HG03097 (cell line): ENCODE measurements around the gene CLPTM1L.
"Not testable (repeated sequence)": the region's sequence is repeated elsewhere in the genome, so short reads cannot be mapped to it uniquely, and the experiment has no call there.

ENCODE experiments used
- ATAC-seq: cut with Tn5 transposase; IDR thresholded peaks from one replicate; pipeline ENCODE4 v1.9.1; 2021; ENCODE audit not compliant: unreplicated experiment, low FRiP score

The CLPTM1L gene

DNA sequence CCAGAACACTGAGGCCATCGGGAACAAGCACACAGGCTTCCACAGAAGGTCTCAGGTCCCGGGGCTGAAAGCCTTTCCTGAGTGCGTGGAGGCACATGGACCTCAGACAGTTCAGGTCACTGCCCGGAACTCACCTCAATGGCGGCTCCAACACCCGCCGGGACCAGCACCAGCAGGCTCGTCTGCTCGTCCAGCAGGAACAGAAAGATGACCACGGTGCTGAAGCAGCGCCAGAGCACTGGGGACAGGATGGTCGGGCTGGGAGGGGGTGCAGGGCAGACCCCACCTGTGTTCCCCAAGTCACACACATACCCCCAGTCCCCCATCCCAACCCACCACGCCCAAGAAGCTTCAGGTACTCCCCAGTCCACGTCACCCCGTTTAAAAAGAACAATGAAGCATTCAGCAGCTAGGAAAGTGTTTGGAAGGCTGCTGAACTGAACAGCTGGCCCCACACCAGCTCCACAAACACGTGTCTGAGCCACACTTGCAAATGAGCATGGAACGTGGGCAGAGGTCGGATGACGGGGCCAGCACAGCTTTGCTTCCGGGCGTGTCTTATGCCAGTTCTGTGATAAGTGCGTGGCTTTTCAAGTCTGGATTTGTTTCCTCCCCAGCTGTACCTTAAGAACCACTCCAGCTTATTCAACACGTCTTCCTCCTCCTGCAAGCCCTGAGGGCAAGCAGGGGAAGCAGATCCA, 14.6 kb downstream of the CLPTM1L start:
- no peak for ATAC-seq

DNA sequence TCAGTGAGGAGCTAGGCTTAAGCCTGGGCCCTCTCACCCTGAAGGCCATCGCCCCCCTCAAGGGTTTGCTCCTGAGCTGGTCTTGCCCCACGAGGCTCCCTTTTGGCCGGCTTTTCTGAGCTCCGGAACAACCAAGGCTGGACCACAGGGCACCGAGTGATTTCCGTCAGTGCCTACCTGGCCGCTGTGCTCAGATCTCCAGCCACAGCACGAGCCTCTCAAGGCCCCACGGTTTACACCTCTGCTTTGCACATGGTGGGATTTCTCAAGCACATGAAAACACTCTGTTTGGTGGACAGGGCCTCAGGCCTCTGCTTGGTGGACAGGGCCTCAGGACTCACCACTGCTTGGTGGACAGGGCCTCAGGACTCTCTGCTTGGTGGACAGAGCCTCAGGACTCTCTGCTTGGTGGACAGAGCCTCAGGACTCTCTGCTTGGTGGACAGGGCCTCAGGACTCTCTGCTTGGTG, 15.8 kb downstream of the CLPTM1L start:
- no peak for ATAC-seq

DNA sequence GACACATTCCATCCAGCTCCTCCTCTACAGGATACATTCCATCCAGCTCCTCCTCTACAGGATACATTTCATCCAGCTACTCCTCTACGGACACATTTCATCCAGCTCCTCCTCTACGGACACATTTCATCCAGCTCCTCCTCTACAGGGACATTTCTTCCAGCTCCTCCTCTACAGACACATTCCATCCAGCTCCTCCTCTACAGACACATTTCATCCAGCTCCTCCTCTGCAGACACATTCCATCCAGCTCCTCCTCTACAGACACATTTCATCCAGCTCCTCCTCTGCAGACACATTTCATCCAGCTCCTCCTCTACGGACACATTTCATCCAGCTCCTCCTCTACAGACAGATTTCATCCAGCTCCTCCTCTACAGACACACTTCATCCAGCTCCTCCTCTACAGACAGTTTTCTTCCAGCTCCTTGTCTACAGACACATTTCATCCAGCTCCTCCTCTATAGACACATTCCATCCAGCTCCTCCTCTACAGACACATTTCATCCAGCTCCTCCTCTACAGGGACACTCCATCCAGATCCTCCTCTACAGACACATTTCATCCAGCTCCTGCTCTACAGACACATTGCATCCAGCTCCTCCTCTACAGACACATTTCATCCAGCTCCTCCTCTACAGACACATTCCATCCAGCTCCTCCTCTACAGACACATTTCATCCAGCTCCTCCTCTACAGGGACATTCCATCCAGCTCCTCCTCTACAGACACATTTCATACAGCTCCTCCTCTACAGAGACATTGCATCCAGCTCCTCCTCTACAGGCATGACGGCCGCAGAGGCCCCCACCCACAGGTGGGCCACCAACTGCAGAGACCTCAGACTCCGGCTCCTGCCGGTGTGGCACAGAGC, 16.4 kb downstream of the CLPTM1L start:
- not testable (repeated sequence) for ATAC-seq

DNA sequence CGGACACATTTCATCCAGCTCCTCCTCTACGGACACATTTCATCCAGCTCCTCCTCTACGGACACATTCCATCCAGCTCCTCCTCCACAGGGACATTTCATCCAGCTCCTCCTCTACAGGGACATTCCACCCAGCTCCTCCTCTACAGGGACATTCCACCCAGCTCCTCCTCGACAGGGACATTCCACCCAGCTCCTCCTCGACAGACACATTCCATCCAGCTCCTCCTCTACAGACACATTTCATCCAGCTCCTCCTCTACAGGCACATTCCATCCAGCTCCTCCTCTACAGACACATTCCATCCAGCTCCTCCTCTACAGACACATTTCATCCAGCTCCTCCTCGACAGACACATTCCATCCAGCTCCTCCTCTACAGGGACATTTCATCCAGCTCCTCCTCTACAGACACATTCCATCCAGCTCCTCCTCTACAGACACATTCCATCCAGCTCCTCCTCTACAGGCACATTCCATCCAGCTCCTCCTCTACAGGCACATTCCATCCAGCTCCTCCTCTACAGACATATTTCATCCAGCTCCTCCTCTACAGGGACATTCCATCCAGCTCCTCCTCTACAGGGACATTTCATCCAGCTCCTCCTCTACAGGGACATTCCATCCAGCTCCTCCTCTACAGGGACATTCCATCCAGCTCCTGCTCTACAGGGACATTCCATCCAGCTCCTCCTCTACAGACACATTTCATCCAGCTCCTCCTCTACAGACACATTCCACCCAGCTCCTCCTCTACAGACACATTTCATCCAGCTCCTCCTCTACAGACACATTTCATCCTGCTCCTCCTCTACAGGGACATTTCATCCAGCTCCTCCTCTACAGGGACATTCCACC, 17.8 kb downstream of the CLPTM1L start:
- ATAC-seq, result not testable (repeated sequence)

DNA sequence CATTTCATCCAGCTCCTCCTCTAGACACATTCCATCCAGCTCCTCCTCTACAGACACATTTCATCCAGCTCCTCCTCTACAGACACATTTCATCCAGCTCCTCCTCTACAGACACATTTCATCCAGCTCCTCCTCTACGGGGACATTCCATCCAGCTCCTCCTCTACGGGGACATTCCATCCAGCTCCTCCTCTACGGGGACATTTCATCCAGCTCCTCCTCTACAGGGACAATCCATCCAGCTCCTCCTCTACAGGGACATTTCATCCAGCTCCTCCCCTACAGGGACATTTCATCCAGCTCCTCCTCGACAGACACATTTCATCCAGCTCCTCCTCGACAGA, 18.4 kb downstream of the CLPTM1L start:
- ATAC-seq, result not testable (repeated sequence)

DNA sequence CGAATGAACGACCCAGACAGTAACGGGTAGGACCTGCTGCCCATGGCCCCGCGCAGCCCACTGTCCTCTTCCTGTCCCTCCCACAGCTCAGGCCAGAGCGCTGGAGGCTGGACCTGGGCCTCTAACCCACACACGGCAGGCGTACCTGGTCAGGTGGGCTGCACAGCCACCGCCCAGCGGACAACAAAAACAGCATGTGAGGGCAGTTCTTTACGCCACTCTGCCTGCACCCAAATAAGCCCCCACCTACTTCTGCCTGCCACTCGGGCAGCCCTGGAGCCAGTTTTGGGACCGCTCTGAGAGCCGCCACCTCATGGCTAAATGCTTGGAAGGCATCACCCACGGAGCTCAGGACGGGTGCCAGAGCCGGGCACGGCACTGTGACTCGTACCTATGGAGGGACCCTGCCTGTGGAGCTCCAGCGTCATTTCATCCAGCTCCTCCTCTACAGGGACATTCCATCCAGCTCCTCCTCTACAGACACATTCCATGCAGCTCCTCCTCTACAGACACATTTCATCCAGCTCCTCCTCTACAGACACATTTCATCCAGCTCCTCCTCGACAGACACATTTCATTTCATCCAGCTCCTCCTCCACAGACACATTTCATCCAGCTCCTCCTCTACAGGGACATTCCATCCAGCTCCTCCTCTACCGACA, 18.9 kb downstream of the CLPTM1L start:
- ATAC-seq, result no peak

DNA sequence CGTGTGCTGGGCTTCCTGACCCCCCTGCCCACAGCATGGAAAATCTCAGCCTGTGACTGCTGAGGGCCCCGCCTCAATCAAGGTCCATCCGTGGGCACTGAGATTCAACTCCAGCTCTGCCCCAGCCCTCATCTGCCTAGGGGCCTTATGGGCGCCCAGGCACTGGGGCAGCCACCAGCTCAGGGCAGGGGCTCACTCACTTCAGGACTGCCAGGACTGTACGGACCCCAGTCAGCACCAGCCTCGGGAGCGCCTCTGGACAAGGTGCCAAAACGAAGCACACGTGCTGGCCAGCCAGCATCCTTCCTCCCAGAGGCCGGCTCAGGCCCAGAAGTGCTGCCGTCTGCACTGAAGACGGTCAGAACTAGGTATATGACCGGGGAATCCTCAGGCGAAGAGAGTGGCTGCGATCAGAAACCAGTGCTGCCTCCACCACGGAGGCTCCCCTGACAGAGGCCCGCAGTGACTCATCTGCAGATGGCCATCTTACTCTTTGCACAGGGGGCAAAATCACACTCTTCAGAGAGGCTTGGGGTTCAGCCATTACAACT, 19.6 kb downstream of the CLPTM1L start:
- no peak for ATAC-seq

DNA sequence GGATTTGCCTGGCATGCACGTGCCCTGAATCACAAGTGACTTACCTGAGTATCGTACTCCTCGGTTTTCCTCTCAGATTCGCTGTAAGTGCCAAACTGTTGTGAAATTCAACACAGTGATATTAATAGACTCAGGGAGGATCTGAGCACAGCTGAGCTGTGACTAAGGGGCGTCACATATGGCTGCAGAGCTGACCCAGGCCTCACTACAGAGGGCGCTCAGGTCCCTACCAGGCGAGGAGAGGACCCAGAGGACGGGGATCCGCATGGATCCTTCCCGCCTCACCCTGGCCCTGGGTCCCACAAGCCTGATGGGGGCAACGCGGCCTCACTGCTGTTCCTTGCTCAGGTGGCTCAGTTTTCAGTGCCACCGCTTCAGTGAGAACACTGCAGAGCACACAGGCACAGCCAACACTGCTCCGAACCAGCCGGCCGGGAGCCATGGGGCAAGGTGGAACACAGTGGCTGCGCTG, 20.1 kb downstream of the CLPTM1L start:
- ATAC-seq, result no peak

DNA sequence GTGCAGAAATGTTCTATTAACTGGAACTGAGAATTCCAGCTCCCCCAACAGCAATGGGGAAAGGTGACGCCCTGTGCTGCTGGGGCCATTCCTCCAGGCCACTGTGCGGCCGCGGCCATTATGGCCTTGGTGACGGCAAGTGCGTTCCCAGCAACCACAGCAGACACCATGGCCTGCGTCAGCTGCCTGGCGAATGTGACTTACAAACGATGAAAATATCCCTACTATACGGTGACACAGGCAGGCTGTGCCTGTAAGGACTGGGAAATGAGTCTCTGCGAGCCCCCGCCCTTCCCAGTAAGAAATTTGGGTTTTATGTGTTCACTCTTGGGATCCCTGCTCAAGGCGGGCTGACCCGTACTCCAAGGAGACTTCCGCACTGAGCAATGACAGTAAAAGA, 20.6 kb downstream of the CLPTM1L start:
- ATAC-seq, result no peak

DNA sequence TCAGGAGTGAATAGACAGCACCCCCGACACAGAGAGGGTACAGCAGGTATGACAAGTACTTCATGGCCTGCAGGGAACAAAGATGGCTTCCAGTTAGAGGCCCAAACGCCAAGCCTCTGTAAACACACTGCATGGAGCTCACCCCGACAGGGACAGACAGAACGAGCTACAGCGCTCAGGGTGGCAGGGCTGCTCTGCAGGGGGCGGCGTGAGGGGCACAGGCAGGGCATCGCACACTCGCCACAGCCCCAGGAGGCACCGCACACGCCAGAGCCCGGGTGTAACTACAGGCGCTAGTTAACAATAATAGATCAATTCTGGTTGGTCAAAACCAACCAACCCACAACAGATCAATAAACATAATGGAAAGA, 21.1 kb downstream of the CLPTM1L start:
- no peak for ATAC-seq

DNA sequence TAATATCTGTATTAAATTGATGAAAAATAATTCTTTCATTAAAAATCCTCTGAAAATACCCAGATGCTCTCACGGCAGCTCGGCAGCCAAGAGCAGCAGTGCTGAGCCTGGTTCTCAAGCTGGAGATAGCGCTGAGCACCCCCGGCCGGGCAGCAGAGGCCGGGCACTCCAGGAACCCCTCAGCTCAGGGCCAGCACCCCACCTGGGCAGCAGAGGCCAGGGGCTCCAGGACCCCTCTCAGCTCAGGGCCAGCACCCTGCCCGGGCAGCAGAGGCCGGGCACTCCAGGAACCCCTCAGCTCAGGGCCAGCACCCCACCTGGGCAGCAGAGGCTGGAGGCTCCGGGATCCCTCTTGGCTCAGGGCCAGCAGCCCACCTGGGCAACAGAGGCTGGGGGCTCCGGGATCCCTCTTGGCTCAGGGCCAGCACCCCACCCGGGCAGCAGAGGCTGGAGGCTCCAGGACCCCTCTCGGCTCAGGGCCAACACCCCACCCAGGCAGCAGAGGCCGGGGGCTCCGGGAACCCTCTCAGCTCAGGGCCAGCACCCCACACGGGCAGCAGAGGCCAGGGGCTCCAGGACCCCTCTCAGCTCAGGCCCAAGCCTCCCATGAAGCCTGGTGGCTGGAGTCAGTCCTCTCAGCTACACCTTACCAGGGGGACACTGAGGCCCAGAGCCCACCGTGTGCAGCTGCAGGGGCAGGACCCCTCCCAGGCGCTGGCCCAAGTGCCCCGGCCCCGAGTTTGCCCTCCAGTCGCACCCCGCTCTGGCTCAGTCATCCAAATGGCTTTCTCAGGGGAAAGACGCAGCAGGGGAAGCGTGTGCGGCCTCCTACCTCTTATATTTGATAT, 21.7 kb downstream of the CLPTM1L start:
- ATAC-seq, result no peak

DNA sequence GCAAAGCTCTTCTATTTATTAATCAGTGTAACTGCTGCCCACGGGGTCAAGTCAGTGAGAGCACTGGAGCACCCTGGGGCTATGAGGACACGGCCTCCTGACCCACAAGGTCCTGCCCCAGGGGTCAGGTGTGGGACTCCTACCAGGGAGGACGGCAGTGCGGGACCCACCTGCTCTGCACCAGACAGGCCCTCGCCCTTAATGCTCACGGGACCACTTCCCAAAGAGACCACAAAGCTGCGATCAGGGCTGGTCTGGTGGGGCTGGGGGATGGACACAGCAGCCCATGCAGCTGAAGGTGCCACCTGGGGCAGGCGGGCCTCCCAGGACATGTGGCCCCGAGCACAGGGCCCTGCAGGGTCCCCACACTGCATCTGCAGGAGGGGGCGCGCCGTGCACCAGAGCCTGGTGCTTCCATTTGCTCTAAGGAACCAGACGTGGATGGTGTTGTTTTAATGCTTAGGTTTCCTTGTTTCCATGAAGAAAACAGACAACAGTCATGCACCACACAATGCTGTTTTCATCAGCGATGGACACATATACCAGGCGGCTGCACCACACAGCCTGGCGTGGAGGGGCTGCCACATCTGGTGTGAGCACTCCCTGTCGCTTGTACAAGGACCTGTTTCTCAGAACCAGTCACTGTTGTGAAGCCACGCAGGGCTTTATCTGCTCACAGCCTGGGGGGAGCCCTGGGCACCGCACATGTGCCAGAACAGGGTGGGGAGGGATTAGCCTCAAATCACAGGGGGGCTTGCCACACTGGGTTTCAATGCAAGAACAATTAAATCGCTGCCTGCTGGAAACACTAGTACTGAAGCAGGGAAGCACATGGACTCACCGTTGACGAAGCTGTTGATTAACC, 22.6 kb downstream of the CLPTM1L start:
- ATAC-seq, result no peak

DNA sequence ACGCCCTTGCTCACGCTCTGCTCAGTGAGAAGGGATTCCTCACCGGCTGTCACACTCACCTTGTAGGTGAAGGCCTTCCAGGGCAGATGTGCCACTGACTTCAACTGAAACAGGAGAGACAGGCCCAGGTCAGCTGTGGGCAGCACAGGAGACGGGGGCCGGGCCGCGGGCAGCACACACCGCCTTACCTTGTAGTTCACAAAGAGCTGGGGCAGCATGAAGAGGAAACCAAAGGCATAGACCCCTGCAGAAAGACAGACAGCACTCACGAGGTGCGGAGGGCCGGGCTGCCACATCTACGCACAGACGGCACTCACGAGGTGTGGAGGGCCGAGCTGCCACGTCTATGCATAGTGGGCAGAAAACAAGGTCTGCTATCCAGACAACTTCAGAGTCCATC, 23.3 kb downstream of the CLPTM1L start:
- ATAC-seq, result no peak

DNA sequence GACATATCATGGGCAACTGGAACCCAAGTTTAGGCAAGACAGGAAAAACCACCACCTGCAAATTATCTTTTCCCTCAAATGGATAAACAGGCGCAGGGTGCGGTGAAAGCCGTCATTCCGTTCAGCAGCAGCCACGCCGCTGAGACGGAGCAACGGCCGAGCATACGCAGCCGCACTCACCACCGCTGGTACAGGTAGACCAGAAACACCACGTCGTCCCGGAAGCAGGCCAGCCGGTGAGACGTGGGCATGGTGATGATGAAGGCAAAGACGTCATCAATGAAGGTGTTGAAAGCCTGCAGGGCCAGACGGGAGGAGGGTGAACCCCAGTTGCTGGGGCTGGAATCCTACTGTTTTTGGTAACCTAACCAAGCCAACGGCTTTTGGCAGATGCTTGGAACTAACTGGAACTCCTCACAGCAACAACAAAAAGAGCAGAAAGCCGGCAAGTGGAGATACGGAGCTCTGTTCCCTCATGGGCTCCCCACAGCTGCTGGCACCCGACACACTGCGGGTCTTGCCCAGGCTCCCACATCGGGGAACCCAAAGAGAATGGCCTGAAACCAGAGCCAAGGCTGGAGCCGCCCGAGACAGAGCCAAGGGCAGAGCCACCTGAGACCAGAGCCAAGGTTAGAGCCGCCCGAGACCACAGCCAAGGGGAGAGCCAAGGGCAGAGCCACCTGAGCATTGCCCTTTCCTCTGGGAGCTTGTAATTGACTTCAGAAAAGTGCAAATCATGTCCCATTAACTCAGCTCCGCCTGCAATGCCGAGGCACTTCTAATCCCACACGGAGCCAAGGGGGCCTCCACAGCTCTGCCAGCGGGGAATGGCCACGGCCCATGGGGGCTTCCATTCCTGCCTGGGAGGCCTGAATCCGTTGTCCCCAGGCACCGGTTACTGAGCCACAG, 24.2 kb downstream of the CLPTM1L start:
- ATAC-seq, result no peak

DNA sequence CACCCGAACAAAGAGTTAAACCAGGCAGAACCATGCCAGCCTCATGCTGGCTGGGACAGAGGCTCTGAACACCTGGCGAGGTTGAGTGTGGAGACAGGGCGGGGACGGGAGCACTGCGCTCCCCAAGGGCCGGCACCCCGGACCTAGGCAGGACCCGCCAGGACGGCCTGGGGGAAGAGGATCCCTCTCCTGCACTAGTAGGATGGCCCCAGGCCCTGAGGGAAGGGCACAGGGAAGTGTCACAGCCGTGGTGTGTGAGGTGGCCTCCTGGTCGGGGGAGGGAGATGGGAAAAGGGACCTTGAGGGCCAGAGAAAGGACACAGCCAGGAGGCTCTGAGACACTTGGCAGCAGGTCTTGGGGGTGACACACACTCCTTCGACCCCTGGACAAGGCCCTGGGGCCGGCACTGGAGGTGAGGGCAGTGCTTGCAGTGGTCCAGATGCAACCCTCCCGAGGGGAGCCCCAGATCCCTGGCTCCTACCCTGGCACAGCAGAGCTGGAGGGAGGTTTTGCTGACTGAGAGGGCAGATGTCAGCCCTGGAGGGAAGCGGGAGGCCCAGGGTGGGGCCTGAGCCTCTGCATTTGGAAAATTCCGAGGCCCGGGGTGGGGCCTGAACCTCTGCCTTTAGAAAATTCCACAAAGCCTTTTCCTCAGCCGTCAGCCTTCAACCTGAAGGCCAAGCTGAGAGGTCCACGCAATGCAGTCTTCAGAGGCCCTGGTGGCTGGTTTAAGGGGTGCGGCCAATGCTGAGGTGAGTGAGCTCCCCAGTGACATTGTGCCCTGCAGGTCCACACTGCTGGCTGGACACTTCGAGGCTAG, 25.3 kb downstream of the CLPTM1L start:
- ATAC-seq, result no peak

DNA sequence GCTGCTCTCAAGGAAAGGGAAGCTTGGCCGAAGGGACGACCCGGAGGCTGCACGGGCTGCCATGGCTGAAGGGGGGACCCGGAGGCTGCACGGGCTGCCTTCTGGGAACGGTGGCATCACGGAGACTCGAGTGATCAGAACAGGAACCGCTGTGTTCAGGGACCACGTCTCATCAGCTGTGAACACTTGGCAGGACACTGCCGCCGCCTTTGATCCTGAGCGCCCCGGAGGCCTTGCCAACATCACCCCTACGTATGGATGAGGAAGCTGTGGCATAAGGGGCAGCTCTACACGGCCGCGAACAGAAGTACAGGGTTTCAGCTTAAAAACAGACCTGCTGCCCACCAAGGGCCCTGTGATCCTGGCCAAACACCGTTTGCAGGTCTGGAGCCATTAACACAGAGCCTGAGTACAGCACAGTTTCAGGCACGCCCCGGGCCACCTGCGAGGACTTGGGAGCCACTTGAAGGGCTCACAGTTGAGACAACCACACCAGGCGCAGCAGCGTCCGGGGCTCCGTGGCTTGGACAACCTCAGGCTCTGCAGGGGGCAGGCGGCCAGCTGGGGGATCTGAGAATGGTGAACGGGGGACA, 26.1 kb downstream of the CLPTM1L start:
- ATAC-seq, result no peak
